Ovary (tissue), 3 donors: ENCODE results near the gene KCNN3.

ENCODE experiments used
- POLR2A ChIP-seq: fragments of 450-650 bp; IDR thresholded peaks from one replicate; pipeline ENCODE4 v1.6.1; 2017; ENCODE audit warnings: antibody characterized with exemption, mild to moderate bottlenecking, moderate library complexity
- TF ChIP-seq, protein P1 (sequence below), 3 donors: fragments of 450-650 bp in 2 of 3; fragments of 200-600 bp in 1 of 3; IDR thresholded peaks; one replicate each; pipeline versions ENCODE4 v1.5.1 to v1.8.0; 2016 to 2022; ENCODE audit warnings: antibody characterized with exemption in 3 of 3, mild to moderate bottlenecking in 1 of 3
- donor health status: DM: no; HTN: no; CAD: no.

DNA sequence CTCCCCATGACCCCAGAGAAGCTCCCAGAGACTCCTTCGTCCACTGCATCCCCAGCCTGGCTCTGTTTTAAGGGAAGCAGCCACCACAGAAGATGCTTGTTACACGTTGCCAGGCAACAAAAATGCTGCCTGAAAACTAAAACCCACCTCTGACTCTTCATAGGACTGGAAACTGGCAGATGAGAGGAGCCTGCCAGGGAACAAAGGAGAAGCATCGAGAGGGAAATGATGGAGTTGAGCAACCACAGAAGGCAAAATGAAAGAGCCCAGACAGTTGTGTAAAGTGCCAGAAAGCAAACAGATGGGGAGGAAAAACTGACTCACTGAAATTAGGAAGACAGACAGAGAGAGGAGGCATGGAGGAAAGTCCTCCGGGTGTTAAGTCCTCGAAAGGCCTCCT is 118.4 kb downstream of the KCNN3 start:
- TF ChIP-seq, protein P1, sequence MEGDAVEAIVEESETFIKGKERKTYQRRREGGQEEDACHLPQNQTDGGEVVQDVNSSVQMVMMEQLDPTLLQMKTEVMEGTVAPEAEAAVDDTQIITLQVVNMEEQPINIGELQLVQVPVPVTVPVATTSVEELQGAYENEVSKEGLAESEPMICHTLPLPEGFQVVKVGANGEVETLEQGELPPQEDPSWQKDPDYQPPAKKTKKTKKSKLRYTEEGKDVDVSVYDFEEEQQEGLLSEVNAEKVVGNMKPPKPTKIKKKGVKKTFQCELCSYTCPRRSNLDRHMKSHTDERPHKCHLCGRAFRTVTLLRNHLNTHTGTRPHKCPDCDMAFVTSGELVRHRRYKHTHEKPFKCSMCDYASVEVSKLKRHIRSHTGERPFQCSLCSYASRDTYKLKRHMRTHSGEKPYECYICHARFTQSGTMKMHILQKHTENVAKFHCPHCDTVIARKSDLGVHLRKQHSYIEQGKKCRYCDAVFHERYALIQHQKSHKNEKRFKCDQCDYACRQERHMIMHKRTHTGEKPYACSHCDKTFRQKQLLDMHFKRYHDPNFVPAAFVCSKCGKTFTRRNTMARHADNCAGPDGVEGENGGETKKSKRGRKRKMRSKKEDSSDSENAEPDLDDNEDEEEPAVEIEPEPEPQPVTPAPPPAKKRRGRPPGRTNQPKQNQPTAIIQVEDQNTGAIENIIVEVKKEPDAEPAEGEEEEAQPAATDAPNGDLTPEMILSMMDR (IDR thresholded peaks at IDR 0.05), result no peak
- no peak for TF ChIP-seq POLR2A
